GM13976 (cell line): ENCODE measurements around the gene ADCY2.

Source experiments
- DNase-seq: peaks from one replicate; pipeline ENCODE4 v3.0.0; 2012; ENCODE audit warnings: low spot score
- in situ Hi-C: fragments of 300-500 bp; cut with MboI; formaldehyde crosslinking; loops from one replicate; pipeline ENCODE4 v1.12.0; 2022; ENCODE audit warnings: low sequenced_read_pairs, mixed read lengths, inconsistent platforms; ENCODE audit not compliant: unreplicated experiment
- TF ChIP-seq, protein P1 (sequence below): IDR thresholded peaks from 2 replicates; pipeline ENCODE4 v1.5.1; 2012; ENCODE audit warnings: borderline replicate concordance, mild to moderate bottlenecking; ENCODE audit not compliant: insufficient read depth; ENCODE audit errors: extremely low read depth, missing control alignments, control extremely low read depth

ADCY2 gene

DNA sequence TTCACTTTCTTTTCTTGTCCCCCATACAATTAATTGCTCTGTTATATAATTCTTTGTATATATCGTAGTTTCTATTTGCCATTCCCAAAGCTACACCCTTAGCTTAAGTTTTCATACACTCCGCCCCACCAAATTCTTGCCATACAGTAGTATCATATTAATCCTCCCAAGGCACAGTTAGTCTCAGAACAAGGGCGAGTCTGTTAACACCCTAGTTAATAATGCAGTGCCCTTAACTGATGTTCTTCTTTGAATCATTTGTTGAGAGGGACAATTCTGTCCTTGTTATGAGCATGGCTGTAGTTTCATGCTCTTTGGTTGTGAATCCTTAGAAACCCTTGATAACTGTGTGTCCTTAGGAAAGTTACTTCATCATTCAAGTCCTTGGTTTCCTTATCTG lies 248.8 kb downstream of the ADCY2 start:
- no peak for DNase-seq
- in situ Hi-C loops = no loop called here
- TF ChIP-seq, protein P1, sequence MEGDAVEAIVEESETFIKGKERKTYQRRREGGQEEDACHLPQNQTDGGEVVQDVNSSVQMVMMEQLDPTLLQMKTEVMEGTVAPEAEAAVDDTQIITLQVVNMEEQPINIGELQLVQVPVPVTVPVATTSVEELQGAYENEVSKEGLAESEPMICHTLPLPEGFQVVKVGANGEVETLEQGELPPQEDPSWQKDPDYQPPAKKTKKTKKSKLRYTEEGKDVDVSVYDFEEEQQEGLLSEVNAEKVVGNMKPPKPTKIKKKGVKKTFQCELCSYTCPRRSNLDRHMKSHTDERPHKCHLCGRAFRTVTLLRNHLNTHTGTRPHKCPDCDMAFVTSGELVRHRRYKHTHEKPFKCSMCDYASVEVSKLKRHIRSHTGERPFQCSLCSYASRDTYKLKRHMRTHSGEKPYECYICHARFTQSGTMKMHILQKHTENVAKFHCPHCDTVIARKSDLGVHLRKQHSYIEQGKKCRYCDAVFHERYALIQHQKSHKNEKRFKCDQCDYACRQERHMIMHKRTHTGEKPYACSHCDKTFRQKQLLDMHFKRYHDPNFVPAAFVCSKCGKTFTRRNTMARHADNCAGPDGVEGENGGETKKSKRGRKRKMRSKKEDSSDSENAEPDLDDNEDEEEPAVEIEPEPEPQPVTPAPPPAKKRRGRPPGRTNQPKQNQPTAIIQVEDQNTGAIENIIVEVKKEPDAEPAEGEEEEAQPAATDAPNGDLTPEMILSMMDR = no peak

DNA sequence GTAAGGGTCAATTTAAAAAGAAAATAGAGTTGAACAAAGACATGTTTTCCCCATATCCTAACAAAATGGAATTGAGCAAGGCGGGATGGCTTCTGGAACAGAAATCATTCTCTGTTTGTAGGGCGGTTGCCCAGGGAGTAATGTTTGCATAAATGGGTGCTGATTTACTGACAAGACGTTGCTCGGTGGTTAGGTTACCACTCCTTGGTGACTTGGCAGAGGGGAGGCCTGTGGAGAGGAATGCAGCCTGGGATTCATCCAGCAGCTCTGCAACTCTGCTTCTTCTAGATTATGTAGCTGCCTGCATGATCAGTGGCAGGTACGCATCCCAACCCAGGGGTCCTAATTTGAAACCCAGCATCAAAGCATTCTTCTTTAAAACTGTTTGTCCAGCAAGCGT lies 254.8 kb downstream of the ADCY2 start:
- DNase-seq = no peak
- in situ Hi-C loops = no loop called here
- TF ChIP-seq, protein P1 = no peak

DNA sequence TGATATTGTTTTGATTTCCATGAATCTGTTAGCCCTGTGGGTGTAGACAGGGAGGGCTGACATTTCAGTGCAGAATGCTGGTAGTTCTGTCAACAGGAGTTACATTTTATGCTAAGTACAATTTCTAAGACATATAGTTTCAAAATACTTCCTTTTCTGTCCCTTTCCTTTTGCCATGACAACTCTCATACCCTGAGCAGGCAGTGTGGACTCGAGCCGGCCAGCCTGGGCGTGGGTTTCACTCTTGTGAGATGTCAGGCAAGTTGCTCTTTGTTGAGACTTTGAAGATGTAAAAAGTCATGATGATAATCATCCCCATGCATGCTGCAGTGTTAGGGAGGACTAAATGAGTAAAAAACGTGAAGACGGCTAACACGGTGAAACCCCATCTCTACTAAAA lies 257.1 kb downstream of the ADCY2 start:
- TF ChIP-seq, protein P1 = no peak
- in situ Hi-C loops = no loop called here
- DNase-seq = no peak

GRCh38 chr5:7657153-7657552 lies 261.2 kb downstream of the ADCY2 start:
- in situ Hi-C loops = no loop called here
- DNase-seq = no peak
- TF ChIP-seq, protein P1 = no peak

- in situ Hi-C loops = no loop called here
- TF ChIP-seq, protein P1 = no peak
- no peak for DNase-seq
Measured at GRCh38 chr5:7659420-7659819, 263.5 kb downstream of the ADCY2 start.

DNA sequence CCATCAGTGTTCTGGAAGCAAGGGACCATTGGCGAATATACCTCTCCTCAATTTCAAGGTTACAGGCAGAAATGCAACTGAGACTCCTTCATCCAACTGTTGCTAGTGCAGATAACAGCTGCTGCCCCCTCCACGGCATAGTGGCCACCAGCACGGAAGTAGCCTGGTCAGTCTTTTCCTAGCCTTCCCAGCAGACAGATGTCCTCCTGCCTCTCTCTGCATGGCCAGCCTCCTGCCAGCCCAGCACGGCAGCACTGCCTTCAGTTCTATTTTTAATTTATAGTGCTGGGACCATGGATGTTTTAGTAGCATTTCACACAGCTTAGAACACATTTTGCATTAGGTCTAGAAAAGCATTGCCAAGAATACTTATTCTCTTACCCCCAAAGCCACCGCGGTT lies 266.4 kb downstream of the ADCY2 start:
- in situ Hi-C loops = no loop called here
- DNase-seq = no peak
- TF ChIP-seq, protein P1 = no peak

DNA sequence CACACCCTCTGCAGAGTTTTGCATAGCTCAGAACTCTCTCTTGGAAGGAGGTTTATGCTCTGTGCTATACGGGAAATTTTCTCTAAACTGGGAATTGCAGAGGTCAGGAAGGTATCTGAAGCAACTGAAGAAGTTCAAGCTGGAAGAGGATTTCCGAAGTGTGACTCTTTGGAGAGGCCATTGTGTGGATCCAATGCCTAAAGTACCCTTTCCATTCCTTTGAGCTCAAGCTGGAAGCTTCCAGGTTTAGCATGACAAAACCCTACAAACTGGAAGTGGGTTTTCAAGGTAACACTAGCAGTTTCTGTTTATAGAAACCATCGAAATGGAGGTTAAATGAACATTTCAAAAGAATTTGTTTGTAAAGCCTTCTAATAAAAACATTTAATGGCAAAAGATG lies 267.9 kb downstream of the ADCY2 start:
- DNase-seq = no peak
- TF ChIP-seq, protein P1 = no peak
- in situ Hi-C loops = no loop called here
